ENCODE data around the gene ZMAT5. TPM values are rescaled to one million over a fixed set of nuclear protein-coding genes. Genes with fewer than 3 reads are reported as not detected.

Gene ZMAT5
- total RNA-seq, 1 donor, result 14.2 TPM

DNA sequence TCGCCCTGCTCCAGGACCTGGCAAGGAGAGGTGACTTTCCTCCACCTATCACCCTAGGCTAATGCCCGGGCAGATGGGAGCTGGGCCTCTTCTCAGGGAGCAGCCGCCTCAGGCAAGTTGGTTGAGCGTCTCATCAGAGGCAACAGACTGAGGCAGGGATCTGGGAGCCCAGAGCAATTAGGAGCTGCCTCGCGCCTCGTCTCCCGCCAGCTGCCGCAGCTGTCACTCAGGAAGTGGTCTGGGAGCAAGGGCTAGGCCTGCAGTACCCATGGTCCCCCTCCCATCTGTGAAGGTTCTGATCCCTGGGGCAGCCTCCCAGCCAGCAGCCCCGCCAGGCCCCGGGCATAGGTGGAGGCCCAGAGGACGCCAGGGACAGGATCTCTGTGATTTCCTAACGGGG is 51.6 kb downstream of the ZMAT5 start:
- no peak for DNase-seq (ENCODE audit: low read depth)
- no peak overlapping the region for H3K4me3 ChIP-seq (ENCODE audit: low read depth, low read length)
- TF ChIP-seq, protein P1, sequence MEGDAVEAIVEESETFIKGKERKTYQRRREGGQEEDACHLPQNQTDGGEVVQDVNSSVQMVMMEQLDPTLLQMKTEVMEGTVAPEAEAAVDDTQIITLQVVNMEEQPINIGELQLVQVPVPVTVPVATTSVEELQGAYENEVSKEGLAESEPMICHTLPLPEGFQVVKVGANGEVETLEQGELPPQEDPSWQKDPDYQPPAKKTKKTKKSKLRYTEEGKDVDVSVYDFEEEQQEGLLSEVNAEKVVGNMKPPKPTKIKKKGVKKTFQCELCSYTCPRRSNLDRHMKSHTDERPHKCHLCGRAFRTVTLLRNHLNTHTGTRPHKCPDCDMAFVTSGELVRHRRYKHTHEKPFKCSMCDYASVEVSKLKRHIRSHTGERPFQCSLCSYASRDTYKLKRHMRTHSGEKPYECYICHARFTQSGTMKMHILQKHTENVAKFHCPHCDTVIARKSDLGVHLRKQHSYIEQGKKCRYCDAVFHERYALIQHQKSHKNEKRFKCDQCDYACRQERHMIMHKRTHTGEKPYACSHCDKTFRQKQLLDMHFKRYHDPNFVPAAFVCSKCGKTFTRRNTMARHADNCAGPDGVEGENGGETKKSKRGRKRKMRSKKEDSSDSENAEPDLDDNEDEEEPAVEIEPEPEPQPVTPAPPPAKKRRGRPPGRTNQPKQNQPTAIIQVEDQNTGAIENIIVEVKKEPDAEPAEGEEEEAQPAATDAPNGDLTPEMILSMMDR (IDR thresholded peaks at IDR 0.05; ENCODE audit: insufficient read depth, low read depth, low read length), result no peak

DNA sequence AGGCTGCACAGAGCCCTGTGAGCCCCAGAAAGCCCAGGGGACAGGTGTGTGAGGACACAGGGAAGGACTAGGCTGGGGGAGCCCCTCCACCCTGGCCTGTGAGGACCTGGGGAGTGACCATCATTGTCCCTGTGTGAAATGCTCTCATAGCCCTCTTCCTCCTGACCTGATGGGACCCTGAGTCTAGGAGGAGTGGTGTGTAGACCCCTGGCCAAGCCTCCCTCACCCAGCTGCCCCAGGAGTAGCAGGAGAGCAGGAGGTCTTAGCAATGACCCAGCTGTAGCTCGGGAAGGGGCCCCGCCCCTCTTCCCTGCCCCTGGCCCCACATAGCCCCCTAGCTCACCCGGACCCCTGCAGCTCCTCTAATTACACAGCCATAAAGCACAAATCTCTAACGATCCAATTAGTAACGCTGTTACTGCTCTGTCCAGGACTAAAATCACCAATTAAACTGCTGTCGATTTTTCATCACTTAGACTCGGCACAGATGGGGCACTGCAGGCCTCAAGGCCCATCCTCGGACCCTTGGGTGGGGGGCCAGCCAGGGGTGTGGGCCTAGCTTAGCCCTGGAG is 53.6 kb downstream of the ZMAT5 start:
- no peak for DNase-seq (ENCODE audit: low read depth)
- no peak overlapping the region for H3K4me3 ChIP-seq (ENCODE audit: low read depth, low read length)
- TF ChIP-seq, protein P1 (IDR thresholded peaks at IDR 0.05; ENCODE audit: insufficient read depth, low read depth, low read length), result no peak

DNA sequence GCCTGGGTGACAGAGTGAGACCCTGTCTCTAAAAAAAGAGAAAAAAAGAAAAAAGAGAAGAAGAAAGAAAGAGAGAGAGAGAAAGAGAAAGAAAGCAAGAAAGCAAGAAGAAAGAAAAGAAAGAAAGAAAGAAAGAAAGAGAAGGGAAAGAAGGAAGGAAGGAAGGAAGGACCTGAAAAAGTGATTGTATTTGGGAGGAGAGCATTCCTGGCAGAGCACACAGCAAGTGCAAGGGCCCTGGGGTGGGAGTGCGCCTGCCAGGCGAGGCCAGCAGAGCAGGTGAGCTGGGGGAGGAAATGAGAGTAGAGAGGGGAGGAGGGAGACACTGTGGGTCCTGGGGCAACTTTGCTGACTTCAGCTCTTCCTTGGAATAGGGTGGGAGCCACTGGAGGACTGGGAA is 54.7 kb downstream of the ZMAT5 start:
- DNase-seq (ENCODE audit: low read depth), result no peak
- no peak overlapping the region for H3K4me3 ChIP-seq (ENCODE audit: low read depth, low read length)
- TF ChIP-seq, protein P1 (IDR thresholded peaks at IDR 0.05; ENCODE audit: insufficient read depth, low read depth, low read length), result no peak

DNA sequence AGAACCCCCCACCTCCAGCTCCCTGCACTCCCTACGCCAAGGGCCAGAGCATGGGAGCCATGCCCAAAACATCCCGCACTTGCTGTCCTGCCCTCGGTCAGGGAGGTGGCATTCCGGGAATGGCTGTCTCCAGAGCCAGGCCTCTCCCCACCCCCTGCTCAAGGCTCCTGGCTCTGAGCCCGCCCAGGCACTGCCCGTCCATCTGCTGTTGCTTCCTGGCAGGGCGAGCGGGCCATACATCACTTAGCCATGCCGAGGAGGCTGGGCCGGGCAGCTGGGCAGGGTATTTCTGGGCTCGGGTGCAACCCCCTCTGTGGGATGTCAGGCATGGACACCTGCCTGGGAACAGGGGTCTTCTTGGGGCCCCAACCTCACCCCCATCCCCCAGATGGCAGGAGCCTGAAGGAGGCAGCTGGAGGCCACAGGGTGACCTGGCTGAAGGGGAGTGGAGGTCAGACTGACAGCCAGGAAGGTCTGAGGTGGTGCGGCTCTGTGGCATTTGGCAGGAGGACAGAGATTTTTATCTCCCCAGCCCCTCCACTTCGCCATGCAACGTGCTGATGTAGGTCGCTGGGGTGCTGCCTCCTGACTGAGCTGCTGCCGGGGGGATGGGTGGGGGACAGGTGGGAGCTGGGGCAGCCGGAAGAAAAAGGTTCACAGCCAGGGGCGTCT is 55.7 kb downstream of the ZMAT5 start:
- TF ChIP-seq, protein P1 (IDR thresholded peaks at IDR 0.05; ENCODE audit: insufficient read depth, low read depth, low read length), result no peak
- DNase-seq (ENCODE audit: low read depth), result no peak
- H3K4me3 ChIP-seq (ENCODE audit: low read depth, low read length), result no peak overlapping the region

DNA sequence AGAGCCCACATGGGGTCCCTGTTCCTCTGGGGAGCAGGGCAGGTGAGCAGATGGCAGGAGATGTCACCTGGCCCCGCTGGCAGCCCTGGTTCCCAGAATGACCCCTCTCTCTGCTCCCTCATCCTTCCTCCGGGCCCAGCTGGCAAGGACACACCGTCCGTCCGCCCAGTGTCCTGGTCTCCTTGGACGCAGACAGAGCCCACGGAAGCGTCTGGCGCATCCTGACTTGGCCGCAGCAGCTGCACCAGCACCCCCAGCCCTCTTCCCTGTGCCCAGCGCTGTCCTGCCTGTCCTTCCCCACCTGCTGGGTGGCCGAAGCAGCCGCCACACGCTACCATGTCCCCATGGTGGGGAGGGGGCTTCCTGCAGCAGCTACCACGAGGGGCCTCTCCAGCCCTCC is 56.6 kb downstream of the ZMAT5 start:
- TF ChIP-seq, protein P1 (IDR thresholded peaks at IDR 0.05; ENCODE audit: insufficient read depth, low read depth, low read length), result no peak
- no peak for DNase-seq (ENCODE audit: low read depth)
- H3K4me3 ChIP-seq (ENCODE audit: low read depth, low read length), result no peak overlapping the region

DNA sequence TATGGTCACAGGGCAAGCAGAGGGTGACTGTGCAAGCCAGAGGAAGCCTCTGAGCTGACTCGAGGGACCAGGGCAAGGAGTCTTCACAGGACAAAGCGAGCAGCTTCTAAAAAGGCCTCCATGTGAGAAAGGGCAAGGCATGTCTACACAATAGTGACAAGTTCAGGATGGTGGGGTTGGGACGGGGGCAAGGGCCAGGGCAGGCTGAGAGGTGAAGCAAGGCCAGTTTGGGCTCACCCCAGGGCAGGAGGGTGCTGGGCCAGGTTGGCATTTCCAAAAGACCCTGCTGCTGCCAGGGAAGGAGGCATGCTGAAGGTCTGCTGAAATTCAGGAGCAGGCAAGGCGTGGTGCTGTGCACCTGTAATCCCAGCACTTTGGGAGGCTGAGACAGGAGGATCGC is 59.3 kb downstream of the ZMAT5 start:
- H3K4me3 ChIP-seq (ENCODE audit: low read depth, low read length), result no peak overlapping the region
- TF ChIP-seq, protein P1 (IDR thresholded peaks at IDR 0.05; ENCODE audit: insufficient read depth, low read depth, low read length), result no peak
- DNase-seq (ENCODE audit: low read depth), result no peak

DNA sequence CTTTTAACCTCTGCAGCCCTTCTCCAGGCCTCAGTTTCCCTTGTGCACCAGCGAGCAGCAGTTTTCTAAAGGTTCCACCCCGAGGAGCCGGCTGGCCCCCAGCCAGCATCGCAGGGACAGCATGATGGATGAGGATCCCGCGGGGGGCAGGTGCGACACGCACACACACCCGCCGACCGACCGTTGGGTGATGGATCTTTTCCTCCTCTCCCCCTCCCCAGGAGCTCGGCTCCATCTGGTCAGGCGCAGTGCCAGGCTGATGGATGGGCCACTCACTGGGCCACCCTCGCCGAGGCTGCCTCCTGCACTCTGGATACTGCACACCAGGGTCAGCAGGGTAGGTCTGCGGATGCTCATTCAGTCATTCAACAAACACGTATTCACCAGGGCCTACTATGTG is 59.8 kb downstream of the ZMAT5 start:
- TF ChIP-seq, protein P1 (IDR thresholded peaks at IDR 0.05; ENCODE audit: insufficient read depth, low read depth, low read length), result no peak
- DNase-seq (ENCODE audit: low read depth), result no peak
- H3K4me3 ChIP-seq (ENCODE audit: low read depth, low read length), result no peak overlapping the region
